HG02571 (cell line): ENCODE results near the gene U2AF1.
"Not testable (repeated sequence)": the region's sequence is repeated elsewhere in the genome, so short reads cannot be mapped to it uniquely, and the experiment has no call there.

Experiments
- ATAC-seq: cut with Tn5 transposase; IDR thresholded peaks from one replicate; pipeline ENCODE4 v1.9.1; 2021; ENCODE audit warnings: mild to moderate bottlenecking, moderate library complexity; ENCODE audit not compliant: unreplicated experiment

U2AF1 gene

GRCh38 chr21:43106965-43107793, at the start of gene U2AF1:
TSS of gene U2AF1 (minus strand) at chr21:43107570. CDS start at chr21:43107494, 76 bp downstream.
- peak; percentile 75 for ATAC-seq

DNA sequence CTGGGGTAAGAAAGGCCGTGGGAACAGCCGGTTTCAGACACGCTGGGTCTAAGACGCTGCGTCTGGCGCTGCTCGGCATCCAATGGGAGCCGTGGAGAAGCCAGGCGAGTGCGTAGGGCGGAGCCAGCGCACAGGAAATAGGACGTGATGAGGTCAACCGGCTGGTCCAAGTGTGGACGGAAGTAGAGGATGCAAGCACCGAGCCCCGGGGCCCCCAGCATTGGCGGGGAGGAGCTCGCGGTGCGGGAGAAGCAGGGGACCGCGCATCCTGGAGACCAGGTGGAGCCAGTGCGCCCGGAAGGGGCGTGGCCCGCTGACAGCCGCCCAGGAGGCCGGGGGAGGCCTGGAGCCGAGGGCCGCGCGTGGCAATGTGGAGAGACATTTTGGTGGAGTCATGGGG, 46.2 kb upstream of the U2AF1 start:
- ATAC-seq, result not testable (repeated sequence)

- not testable (repeated sequence) for ATAC-seq
Measured at GRCh38 chr21:43149344-43149743, 42.0 kb upstream of the U2AF1 start.

DNA sequence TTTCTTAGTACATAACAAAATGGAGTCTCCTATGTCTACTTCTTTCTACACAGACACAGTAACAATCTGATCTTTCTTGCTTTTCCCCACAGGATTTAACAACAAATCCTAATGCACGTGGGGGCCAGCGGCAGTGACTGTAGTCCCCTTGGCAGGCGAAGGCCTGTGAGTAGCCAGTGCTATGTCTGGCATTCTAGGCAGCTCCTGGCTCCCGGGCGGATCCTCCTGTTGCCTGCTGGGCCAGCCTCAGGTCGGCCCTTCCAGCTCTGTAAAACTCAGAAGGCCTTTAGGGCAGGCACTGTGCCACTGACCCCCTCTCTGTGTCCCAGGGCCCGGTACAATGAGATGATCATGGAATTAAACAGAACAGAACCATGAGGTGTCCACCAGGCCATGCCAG, 40.6 kb upstream of the U2AF1 start:
- ATAC-seq, result not testable (repeated sequence)

DNA sequence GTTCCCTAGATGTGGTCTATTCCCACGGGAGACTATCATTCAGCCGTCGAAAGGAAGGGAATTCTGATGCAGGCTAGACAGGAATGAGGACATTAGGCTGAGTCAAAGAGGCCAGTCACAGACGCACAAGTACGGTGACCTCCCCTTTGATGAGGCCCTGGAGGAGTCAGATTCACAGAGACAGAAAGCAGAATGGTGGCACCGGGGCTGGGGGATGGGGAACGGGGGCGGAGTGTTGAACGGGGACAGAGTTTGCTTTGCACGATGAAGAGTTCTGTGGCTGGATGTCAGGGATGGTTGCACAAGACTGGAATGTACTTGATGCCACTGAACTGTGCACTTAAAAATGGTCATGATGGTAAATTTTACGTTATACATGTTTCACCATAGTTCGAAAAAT, 39.3 kb upstream of the U2AF1 start:
- ATAC-seq, result not testable (repeated sequence)

GRCh38 chr21:43141407-43141806, 34.0 kb upstream of the U2AF1 start:
- not testable (repeated sequence) for ATAC-seq

DNA sequence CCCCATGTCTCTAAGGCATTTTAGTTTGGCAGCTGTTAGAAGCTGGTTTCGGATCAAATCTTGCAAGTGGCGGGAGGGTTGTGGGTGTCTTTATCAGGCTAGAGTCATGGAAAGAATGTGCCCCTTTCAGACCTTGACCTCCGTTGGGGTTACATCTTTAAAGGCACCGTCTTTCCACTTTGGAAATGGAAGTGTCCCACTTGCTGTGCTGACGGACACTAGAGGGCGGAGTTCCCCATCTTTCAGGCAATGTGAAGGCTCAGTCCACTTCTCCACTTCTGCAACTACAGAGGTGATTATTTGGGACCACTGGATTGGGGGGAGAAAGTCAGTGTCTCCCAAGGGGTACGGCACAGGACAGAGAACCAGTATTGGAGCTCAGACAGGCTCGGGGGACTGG, 31.6 kb upstream of the U2AF1 start:
- ATAC-seq, result not testable (repeated sequence)

DNA sequence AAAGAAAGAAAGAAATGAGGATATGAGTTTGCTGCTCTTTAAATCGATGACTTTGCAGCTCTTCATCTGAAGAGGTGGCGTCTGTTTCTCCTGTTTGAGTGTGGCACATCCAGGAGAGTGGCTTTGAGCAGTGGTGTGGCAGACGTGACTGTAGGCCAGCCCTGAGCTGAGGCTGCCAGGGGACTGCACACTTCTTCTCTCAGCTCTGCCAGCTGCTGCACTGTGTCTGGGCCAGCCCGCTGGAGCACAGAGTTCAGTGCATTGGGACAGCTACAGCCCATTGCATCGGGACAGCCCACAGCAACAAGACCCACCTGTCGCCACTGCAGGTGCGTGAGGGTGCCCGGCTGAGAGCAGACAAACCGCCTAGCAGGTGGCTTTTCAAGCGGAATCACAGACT, 27.1 kb upstream of the U2AF1 start:
- ATAC-seq, result not testable (repeated sequence)

DNA sequence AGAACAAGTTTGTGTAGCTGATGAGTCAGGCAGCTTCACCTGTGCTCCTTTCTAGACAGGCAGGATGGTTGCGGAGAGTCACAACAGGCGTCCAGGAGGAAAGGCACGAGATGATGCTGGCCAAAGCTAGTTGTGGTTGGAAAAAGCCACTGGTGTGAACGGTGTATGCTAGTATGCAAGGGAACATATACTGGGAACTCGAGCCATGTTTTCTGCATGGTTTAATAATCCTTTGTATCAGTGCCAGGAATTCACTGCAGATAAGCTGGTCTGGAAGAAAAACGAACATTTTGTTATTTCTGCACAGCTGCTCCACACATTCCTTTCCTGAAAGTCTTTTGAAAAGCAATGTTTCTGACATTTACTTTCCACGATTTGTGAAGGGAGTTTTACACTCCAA, 22.7 kb upstream of the U2AF1 start:
- not testable (repeated sequence) for ATAC-seq

DNA sequence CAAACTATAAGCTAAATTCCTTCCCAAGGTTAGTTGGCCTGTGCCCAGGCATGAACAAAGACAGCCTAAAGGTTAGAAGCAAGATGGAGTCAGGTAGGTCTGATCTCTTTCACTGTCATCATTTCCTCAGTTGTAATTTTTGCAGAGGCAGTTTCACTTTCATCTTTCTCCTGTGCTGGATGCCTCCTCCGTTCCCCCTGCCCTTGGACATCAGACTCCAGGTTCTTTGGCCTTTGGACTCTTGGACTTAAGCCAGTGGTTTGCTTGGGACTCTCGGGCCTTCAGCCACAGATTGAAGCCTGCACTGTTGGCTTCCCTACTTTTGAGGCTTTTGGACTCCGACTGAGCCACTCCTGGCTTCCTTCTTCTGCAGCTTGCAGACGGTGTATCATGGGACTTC, 8.6 kb upstream of the U2AF1 start:
- not testable (repeated sequence) for ATAC-seq

- not testable (repeated sequence) for ATAC-seq
Measured at GRCh38 chr21:43114483-43114882, 7.1 kb upstream of the U2AF1 start.

GRCh38 chr21:43109006-43109405, 1.6 kb upstream of the U2AF1 start:
- not testable (repeated sequence) for ATAC-seq

DNA sequence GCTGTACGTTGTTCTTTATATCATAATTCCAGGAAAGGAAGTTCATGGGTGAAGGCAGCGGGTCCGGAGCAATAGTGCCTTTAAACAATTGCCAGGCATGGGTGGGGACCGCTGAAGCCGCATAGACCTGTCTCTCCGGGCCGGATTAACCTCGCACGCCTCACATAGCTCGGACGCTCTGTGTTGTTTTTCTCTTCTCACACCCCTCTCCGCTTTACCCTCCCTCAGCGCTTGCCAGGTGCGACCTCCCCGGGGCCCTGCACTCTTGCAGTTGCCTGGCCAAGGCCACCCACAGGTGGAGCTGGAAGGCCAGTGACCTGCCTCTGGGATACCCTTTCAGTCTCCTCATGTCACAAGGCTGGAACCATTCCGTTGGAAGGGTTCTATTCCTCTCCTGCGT, 807 bp upstream of the U2AF1 start:
- not testable (repeated sequence) for ATAC-seq

DNA sequence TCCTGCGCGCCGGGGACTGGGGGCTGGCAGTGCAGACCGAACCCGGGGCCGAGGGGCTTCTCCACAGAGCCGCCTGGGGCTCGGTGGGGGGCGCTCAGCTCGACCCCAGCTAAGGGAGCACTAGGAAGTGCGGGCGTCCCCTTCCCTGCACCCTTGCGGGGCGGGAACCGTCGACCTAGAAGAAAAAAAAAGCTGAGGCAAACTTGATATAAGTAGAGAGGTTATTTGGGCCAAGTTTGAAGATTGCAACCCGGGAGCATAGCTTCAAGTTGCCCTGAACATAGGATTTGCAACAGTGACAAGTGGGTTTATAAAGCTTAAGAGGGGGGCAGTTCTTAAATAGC, 396 bp upstream of the U2AF1 start:
- not testable (repeated sequence) for ATAC-seq

DNA sequence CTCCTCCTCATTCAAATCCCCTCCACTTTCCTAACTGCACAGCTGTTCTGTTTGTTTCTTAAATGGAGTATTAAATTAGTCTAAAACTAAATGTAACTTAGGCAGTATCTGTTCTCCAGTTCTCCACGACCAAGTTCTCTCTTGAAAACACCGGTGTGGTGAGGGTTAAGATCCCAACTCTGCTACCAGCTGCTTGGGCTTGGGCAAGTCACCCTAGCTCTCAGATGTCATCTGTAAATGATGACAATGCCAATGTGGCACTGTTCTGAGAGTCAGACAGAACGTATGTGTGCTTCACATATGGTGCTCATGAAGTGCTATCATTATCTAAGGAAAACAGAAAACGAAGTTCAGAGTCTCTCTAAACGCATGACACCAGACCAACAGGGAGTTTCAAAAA, 2.7 kb downstream of the U2AF1 start:
- ATAC-seq, result not testable (repeated sequence)

- not testable (repeated sequence) for ATAC-seq
Measured at GRCh38 chr21:43102281-43102680, 5.1 kb downstream of the U2AF1 start.

DNA sequence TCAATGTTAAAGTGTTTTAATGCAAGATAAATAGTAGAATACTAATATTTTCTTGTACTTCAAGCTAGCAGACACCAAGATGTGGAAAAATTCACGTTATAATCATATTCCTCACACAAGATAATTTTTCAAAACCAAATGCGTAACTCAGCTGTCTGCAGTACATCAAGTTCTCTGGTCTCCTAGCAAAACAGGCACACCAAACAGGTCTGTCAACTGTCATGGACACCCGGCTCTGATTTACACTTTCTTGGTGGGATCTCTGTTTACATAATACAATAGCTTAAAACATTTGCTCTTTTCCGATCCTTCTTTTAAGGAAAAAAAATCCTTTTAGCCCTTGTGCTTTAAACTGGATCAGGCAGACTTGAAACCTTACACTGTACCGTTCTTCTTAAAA, 5.7 kb downstream of the U2AF1 start:
- not testable (repeated sequence) for ATAC-seq

- ATAC-seq, result not testable (repeated sequence)
Measured at GRCh38 chr21:43101000-43101399, 6.4 kb downstream of the U2AF1 start.

DNA sequence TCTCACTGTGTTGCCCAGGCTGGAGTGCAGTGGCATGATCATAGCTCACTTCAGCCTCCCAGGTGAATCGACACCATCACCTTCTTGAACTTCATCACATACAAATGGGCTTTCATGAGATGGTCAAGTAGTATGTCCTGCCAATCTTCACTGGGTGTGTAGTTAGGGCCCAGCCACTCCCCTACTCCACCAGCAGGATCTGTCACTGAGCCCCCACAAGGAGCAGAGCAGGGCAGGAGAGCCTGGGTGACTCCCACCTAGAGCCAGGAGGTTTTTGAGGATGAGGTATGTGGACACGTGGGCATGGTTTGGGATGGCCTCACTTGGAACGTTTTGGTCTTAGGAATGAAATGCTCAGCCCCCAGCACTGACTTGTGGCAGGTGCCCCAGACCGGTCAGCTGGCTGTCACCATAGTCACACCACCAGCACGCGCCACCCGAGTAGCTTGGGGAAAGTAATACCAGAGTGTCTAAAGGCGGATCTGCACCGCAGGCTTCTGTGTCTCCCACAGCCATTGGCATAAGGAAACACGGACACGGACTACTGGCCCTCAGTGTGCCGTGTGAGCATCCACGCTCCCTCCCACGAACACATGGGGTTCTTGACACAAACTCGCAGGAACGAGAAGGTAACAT, 15.3 kb downstream of the U2AF1 start:
- not testable (repeated sequence) for ATAC-seq

GRCh38 chr21:43090947-43091346, 16.4 kb downstream of the U2AF1 start:
- not testable (repeated sequence) for ATAC-seq

DNA sequence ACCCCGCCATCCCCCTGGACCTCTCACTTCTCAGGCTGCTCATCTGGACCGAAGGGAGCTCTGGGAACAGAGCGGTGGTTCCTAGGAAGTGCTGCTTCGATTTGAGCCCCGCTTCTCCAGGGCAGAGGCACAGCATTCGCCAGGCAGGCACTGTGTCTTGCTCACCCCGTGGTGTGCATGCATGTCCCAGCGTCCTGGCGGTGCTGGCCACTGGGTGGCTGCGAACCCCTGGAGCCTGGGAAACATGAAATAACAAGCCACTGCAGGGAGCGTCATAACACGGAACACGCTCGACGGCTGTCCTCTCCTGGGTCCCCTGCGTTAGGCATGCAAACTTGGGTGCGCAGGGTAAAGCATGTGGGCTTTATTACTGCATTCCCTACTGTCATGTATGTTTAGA, 17.9 kb downstream of the U2AF1 start:
- ATAC-seq, result not testable (repeated sequence)
